Measurements from ENCODE around the gene PRKAR1B.

DNA sequence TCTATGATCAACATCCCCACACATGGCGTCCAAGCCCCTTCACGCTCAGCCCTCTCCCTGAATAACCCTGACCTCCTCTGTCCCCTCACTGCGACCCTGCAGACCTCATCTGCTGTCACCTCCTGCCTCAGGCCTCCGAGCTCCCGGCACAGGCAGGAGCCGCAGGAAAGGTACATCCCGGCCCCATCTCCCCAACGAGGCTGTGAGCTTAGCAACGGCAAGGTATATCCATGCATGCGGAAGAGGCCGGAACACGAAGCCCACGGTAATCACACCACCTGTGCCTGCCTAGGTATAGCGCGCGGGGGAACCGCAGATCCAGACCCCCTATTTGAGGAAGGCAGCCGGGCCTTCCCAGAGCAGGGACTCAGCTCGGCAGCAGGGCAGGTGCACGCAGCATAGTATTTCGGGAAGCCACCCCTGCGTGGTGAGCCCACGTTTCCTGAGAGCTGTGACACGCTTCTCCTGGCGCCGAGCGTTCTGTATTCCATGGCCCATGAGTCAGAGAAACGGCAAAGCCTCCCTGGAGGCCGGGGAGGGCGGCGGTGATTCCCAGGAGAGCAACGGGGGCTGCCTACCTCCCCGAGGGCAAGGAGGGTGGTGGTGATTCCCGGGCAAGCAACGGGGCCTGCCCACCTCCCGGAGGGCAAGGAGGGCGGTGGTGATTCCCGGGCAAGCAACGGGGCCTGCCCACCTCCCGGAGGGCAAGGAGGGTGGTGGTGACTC lies 50.7 kb downstream of the PRKAR1B start:
- TF ChIP-seq, protein P1, sequence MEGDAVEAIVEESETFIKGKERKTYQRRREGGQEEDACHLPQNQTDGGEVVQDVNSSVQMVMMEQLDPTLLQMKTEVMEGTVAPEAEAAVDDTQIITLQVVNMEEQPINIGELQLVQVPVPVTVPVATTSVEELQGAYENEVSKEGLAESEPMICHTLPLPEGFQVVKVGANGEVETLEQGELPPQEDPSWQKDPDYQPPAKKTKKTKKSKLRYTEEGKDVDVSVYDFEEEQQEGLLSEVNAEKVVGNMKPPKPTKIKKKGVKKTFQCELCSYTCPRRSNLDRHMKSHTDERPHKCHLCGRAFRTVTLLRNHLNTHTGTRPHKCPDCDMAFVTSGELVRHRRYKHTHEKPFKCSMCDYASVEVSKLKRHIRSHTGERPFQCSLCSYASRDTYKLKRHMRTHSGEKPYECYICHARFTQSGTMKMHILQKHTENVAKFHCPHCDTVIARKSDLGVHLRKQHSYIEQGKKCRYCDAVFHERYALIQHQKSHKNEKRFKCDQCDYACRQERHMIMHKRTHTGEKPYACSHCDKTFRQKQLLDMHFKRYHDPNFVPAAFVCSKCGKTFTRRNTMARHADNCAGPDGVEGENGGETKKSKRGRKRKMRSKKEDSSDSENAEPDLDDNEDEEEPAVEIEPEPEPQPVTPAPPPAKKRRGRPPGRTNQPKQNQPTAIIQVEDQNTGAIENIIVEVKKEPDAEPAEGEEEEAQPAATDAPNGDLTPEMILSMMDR (IDR thresholded peaks at IDR 0.05) = no peak
- TF ChIP-seq EZH2 (IDR thresholded peaks at IDR 0.05) = no peak
- no peak for TF ChIP-seq EZH2phosphoT487 (IDR thresholded peaks at IDR 0.05)
